Liver (tissue), 9 donors: ENCODE data around the gene AGAP9. TPM values are rescaled to one million over a fixed set of nuclear protein-coding genes. Genes with fewer than 3 reads are reported as not detected.
"Not testable (repeated sequence)": the region's sequence is repeated elsewhere in the genome, so short reads cannot be mapped to it uniquely, and the experiment has no call there.

Experiments
- DNase-seq: peaks from one replicate; pipeline ENCODE4 v3.0.0-alpha.2; 2017; ENCODE audit warnings: low spot score
- H3K27ac ChIP-seq, 2 donors: one replicate each; pipeline ENCODE4 v1.7.0; 2013; ENCODE audit warnings: inconsistent platforms in 2 of 2, low read length in 2 of 2, control low read depth in 1 of 2, low read depth in 1 of 2, mild to moderate bottlenecking in 1 of 2
- H3K27me3 ChIP-seq, 4 donors: one replicate each; pipeline versions ENCODE4 v1.6.1 to v1.7.0; 2013; ENCODE audit warnings: low read length in 3 of 4, inconsistent platforms in 1 of 4, mild to moderate bottlenecking in 1 of 4, moderate library complexity in 1 of 4; ENCODE audit not compliant: control insufficient read depth in 4 of 4, insufficient read depth in 4 of 4
- H3K36me3 ChIP-seq, 4 donors: one replicate each; pipeline versions ENCODE4 v1.6.1 to v1.7.0; 2013; ENCODE audit warnings: low read length in 3 of 4, mild to moderate bottlenecking in 3 of 4, low read depth in 1 of 4, moderate library complexity in 1 of 4; ENCODE audit not compliant: control insufficient read depth in 4 of 4, insufficient read depth in 3 of 4
- H3K4me1 ChIP-seq, 4 donors: one replicate each; pipeline versions ENCODE4 v1.6.1 to v1.7.0; 2013; ENCODE audit warnings: low read length in 3 of 4, mild to moderate bottlenecking in 3 of 4, moderate library complexity in 1 of 4; ENCODE audit not compliant: control insufficient read depth in 4 of 4, insufficient read depth in 4 of 4
- H3K4me3 ChIP-seq, 3 donors: one replicate each; pipeline versions ENCODE4 v1.6.1 to v1.7.0; 2013; ENCODE audit warnings: low read length in 3 of 3, control low read depth in 1 of 3, low read depth in 1 of 3, mild to moderate bottlenecking in 1 of 3
- H3K9ac ChIP-seq, 2 donors: one replicate each; pipeline ENCODE4 v1.7.0; 2013; ENCODE audit warnings: low read length in 2 of 2, mild to moderate bottlenecking in 2 of 2, moderate library complexity in 2 of 2, control low read depth in 1 of 2, low read depth in 1 of 2
- H3K9me3 ChIP-seq, 4 donors: one replicate each; pipeline versions ENCODE4 v1.6.1 to v1.7.0; 2013; ENCODE audit warnings: low read length in 3 of 4; ENCODE audit not compliant: control insufficient read depth in 4 of 4
- EGR1 ChIP-seq, 2 donors: IDR thresholded peaks; 2 replicates each; pipeline ENCODE4 v1.6.1; 2016 to 2018; ENCODE audit warnings: antibody characterized with exemption in 2 of 2, low read depth in 2 of 2
- FOXA1 ChIP-seq: IDR thresholded peaks from 2 replicates; pipeline ENCODE4 v1.6.1; 2016; ENCODE audit warnings: antibody characterized with exemption
- FOXA2 ChIP-seq: IDR thresholded peaks from 2 replicates; pipeline ENCODE4 v1.6.1; 2016; ENCODE audit warnings: antibody characterized with exemption
- GABPA ChIP-seq, 2 donors: IDR thresholded peaks in 1 of 2; conservative IDR thresholded peaks in 1 of 2; 2 replicates each; pipeline ENCODE4 v1.6.1; 2016; ENCODE audit warnings: antibody characterized with exemption in 2 of 2, mild to moderate bottlenecking in 1 of 2, moderate library complexity in 1 of 2
- HNF4A ChIP-seq, 2 donors: conservative IDR thresholded peaks; 2 replicates each; pipeline ENCODE4 v1.6.1; 2016; ENCODE audit warnings: antibody characterized with exemption in 2 of 2, mild to moderate bottlenecking in 2 of 2
- HNF4G ChIP-seq: IDR thresholded peaks from 2 replicates; pipeline ENCODE4 v1.6.1; 2016; ENCODE audit warnings: antibody characterized with exemption
- JUND ChIP-seq, 2 donors: IDR thresholded peaks; 2 replicates each; pipeline ENCODE4 v1.6.1; 2016; ENCODE audit warnings: antibody characterized with exemption in 2 of 2
- NR2F2 ChIP-seq: IDR thresholded peaks from 2 replicates; pipeline ENCODE4 v1.6.1; 2016; ENCODE audit warnings: antibody characterized with exemption
- RAD21 ChIP-seq, 2 donors: IDR thresholded peaks; 2 replicates each; pipeline ENCODE4 v1.6.1; 2016; ENCODE audit warnings: antibody characterized with exemption in 2 of 2, mild to moderate bottlenecking in 2 of 2
- RXRA ChIP-seq, 2 donors: IDR thresholded peaks; 2 replicates each; pipeline ENCODE4 v1.6.1; 2017 to 2018; ENCODE audit warnings: antibody characterized with exemption in 2 of 2, mild to moderate bottlenecking in 1 of 2
- SP1 ChIP-seq: IDR thresholded peaks from 2 replicates; pipeline ENCODE4 v1.6.1; 2018; ENCODE audit warnings: antibody characterized with exemption, mild to moderate bottlenecking
- TAF1 ChIP-seq: conservative IDR thresholded peaks from 2 replicates; pipeline ENCODE4 v1.6.1; 2016; ENCODE audit warnings: antibody characterized with exemption, mild to moderate bottlenecking
- YY1 ChIP-seq: IDR thresholded peaks from 2 replicates; pipeline ENCODE4 v1.6.1; 2016; ENCODE audit warnings: antibody characterized with exemption, mild to moderate bottlenecking
- WGBS: extraction: QIAGEN DNeasy Blood & Tissue Kit; methylation state at CpG from one replicate; pipeline ENCODE4 v1.1.7; 2013; 5-methylcytosine and 5-hydroxymethylcytosine counted together
- polyA plus RNA-seq, 2 donors: library from polyadenylated mRNA; stranded (reverse) in 1 of 2; unstranded in 1 of 2; fragments of 200-250 nt in 1 of 2; fragments of >200 nt in 1 of 2; fragmentation: Nextera tagmentation in 1 of 2; extraction: Ambion mirVana in 1 of 2; gene quantifications; one replicate each; pipeline versions ENCODE4 v1.2.1 to v1.2.3, GENCODE V29; 2013 to 2015
- total RNA-seq, 2 donors: library from RNA; depleted of rRNA; stranded (reverse); fragments of >200 nt; gene quantifications; one replicate each; pipeline ENCODE4 v1.2.3, GENCODE V29; 2014
- TF ChIP-seq, protein P1 (sequence below): fragments of 150-350 bp; IDR thresholded peaks from 2 replicates; pipeline ENCODE4 v1.5.1; 2017; ENCODE audit warnings: improper control_type of control experiment, low read depth, low read length; ENCODE audit not compliant: missing input control
- TF ChIP-seq, protein P2 (sequence below): IDR thresholded peaks from 2 replicates; pipeline ENCODE4 v1.6.1; 2016; ENCODE audit warnings: antibody characterized with exemption
- TF ChIP-seq, protein P3 (sequence below): IDR thresholded peaks from 2 replicates; pipeline ENCODE4 v1.6.1; 2016; ENCODE audit warnings: antibody characterized with exemption
- TF ChIP-seq, protein P4 (sequence below): IDR thresholded peaks from 2 replicates; pipeline ENCODE4 v1.6.1; 2016; ENCODE audit warnings: antibody characterized with exemption, mild to moderate bottlenecking
- TF ChIP-seq, protein P5 (sequence below): IDR thresholded peaks from 2 replicates; pipeline ENCODE4 v1.6.1; 2016; ENCODE audit warnings: antibody characterized with exemption
- donor health status: healthy.
- donor health status: healthy.
- donor health status: healthy.
- donor health status: healthy.
- donor health status: healthy.

AGAP9 gene
- total and polyA plus RNA-seq, 4 donors = 1.0 to 10.8 (median 3.3) TPM

DNA sequence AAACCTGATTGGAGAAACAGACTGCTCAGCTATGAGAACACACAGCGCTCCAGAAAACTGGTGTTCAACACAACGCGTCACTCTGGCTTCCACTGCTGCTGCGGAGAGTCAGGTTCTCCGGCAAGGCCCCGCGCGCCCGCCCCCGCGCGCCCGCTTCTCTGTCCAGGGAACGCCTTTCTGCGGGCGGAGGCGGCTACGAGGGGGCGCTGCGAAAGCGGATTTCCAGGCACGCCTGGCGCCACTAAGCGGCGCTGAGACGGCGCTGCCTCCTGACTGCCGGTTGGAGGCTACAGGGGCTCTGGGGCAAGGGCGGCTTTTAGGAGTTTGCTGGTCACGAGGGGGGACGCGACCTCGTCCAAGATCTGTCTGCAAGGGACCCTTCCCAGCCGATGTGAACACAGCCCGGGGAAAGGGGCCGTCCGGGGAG is 62.2 kb downstream of the AGAP9 start:
- not testable (repeated sequence) for H3K9me3 ChIP-seq, H3K4me3 ChIP-seq, H3K27ac ChIP-seq, H3K27me3 ChIP-seq, H3K9ac ChIP-seq, H3K36me3 ChIP-seq, H3K4me1 ChIP-seq
- WGBS = 6% methylated on average over 30 of the region's 37 CpGs
- TF ChIP-seq RAD21 (IDR thresholded peaks at IDR 0.05) (peak; percentile 39 to 46), EGR1 (IDR thresholded peaks at IDR 0.05; ENCODE audit: low read depth in 2 of 2) (peak; percentile 51 to 60)
- peak; percentile 49 for DNase-seq

DNA sequence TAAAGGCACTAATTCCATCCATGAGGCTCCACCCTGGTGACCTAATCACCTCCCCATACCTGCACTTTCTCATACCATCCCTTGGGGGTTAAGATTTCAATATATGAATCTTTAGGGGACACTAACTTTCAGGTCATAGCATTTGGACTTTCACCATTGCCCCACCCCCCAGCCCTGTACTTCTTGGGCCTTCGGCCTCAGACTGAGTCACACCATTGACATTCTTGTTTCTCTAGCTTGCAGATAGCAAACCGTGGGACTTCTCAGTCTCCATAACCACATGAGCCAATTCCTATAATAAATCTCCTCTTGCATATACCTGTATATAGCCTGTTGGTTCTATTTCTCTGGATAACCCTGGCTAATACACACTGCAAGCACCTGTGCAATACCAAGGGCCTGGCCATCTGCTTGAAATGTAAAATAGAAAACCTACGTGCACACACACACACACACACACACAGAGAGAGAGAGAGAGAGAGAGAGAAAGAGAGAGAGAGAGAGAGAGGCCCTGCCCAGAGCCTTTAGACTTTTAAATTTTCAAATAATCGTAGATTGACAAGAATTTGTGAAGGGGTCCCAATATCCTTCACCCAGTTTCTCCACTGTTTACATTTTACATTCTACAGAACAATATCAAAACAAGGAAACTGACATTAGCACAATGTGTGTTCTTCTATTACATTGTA is 64.8 kb downstream of the AGAP9 start:
- WGBS = 83% methylated on average over 4 of the region's 4 CpGs
- Histone ChIP-seq H3K4me1 (peaks cover 0 to 2% (median 0%) of the 10 kb centered on the region in 4 donors), H3K27ac (no peak overlapping the region), H3K36me3 (no peaks in the 10 kb centered on the region), H3K4me3 (no peak overlapping the region), H3K9me3 (no peaks in the 10 kb centered on the region), H3K9ac (no peak overlapping the region), H3K27me3 (no peaks in the 10 kb centered on the region)
- no peak for DNase-seq
- TF ChIP-seq RAD21 (IDR thresholded peaks at IDR 0.05) = no peak
- TF ChIP-seq, protein P1, sequence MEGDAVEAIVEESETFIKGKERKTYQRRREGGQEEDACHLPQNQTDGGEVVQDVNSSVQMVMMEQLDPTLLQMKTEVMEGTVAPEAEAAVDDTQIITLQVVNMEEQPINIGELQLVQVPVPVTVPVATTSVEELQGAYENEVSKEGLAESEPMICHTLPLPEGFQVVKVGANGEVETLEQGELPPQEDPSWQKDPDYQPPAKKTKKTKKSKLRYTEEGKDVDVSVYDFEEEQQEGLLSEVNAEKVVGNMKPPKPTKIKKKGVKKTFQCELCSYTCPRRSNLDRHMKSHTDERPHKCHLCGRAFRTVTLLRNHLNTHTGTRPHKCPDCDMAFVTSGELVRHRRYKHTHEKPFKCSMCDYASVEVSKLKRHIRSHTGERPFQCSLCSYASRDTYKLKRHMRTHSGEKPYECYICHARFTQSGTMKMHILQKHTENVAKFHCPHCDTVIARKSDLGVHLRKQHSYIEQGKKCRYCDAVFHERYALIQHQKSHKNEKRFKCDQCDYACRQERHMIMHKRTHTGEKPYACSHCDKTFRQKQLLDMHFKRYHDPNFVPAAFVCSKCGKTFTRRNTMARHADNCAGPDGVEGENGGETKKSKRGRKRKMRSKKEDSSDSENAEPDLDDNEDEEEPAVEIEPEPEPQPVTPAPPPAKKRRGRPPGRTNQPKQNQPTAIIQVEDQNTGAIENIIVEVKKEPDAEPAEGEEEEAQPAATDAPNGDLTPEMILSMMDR = no peak
- TF ChIP-seq, protein P2, sequence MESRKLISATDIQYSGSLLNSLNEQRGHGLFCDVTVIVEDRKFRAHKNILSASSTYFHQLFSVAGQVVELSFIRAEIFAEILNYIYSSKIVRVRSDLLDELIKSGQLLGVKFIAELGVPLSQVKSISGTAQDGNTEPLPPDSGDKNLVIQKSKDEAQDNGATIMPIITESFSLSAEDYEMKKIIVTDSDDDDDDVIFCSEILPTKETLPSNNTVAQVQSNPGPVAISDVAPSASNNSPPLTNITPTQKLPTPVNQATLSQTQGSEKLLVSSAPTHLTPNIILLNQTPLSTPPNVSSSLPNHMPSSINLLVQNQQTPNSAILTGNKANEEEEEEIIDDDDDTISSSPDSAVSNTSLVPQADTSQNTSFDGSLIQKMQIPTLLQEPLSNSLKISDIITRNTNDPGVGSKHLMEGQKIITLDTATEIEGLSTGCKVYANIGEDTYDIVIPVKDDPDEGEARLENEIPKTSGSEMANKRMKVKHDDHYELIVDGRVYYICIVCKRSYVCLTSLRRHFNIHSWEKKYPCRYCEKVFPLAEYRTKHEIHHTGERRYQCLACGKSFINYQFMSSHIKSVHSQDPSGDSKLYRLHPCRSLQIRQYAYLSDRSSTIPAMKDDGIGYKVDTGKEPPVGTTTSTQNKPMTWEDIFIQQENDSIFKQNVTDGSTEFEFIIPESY = no peak
- TF ChIP-seq GABPA (IDR thresholded peaks at IDR 0.05 in 1 of 2, conservative IDR thresholded peaks at IDR 0.05 in 1 of 2) = no peak
- no peak for TF ChIP-seq EGR1 (IDR thresholded peaks at IDR 0.05; ENCODE audit: low read depth in 2 of 2)
- no peak for TF ChIP-seq TAF1
- TF ChIP-seq, protein P3, sequence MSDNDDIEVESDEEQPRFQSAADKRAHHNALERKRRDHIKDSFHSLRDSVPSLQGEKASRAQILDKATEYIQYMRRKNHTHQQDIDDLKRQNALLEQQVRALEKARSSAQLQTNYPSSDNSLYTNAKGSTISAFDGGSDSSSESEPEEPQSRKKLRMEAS = no peak
- no peak for TF ChIP-seq FOXA1
- no peak for TF ChIP-seq SP1
- TF ChIP-seq, protein P4, sequence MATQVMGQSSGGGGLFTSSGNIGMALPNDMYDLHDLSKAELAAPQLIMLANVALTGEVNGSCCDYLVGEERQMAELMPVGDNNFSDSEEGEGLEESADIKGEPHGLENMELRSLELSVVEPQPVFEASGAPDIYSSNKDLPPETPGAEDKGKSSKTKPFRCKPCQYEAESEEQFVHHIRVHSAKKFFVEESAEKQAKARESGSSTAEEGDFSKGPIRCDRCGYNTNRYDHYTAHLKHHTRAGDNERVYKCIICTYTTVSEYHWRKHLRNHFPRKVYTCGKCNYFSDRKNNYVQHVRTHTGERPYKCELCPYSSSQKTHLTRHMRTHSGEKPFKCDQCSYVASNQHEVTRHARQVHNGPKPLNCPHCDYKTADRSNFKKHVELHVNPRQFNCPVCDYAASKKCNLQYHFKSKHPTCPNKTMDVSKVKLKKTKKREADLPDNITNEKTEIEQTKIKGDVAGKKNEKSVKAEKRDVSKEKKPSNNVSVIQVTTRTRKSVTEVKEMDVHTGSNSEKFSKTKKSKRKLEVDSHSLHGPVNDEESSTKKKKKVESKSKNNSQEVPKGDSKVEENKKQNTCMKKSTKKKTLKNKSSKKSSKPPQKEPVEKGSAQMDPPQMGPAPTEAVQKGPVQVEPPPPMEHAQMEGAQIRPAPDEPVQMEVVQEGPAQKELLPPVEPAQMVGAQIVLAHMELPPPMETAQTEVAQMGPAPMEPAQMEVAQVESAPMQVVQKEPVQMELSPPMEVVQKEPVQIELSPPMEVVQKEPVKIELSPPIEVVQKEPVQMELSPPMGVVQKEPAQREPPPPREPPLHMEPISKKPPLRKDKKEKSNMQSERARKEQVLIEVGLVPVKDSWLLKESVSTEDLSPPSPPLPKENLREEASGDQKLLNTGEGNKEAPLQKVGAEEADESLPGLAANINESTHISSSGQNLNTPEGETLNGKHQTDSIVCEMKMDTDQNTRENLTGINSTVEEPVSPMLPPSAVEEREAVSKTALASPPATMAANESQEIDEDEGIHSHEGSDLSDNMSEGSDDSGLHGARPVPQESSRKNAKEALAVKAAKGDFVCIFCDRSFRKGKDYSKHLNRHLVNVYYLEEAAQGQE = no peak
- no peak for TF ChIP-seq RXRA (IDR thresholded peaks at IDR 0.05)
- TF ChIP-seq JUND (IDR thresholded peaks at IDR 0.05) = no peak
- no peak for TF ChIP-seq HNF4A (conservative IDR thresholded peaks at IDR 0.05)
- TF ChIP-seq, protein P5, sequence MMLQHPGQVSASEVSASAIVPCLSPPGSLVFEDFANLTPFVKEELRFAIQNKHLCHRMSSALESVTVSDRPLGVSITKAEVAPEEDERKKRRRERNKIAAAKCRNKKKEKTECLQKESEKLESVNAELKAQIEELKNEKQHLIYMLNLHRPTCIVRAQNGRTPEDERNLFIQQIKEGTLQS = no peak
- TF ChIP-seq FOXA2 = no peak
- TF ChIP-seq NR2F2 = no peak
- no peak for TF ChIP-seq YY1
- TF ChIP-seq HNF4G = no peak
